GF-D8 (cell line): ENCODE results near the gene CACNA1D.

ENCODE experiments used
- DNase-seq: peaks from one replicate; lab custom pipeline; 2025; lab: John Stamatoyannopoulos, UW

CACNA1D gene

GRCh38 chr3:53691349-53691748, 196.9 kb downstream of the CACNA1D start:
- DNase-seq: no peak

- DNase-seq: no peak
Measured at GRCh38 chr3:53691885-53692284, 197.5 kb downstream of the CACNA1D start.

GRCh38 chr3:53693451-53693850, 199.0 kb downstream of the CACNA1D start:
- peak; percentile 38 for DNase-seq

- DNase-seq: no peak
Measured at GRCh38 chr3:53694046-53694445, 199.6 kb downstream of the CACNA1D start.

GRCh38 chr3:53694666-53695323, 200.4 kb downstream of the CACNA1D start:
- no peak for DNase-seq

GRCh38 chr3:53695324-53695690, 200.9 kb downstream of the CACNA1D start:
- DNase-seq: no peak

GRCh38 chr3:53696401-53697172, 202.2 kb downstream of the CACNA1D start:
- DNase-seq: no peak

GRCh38 chr3:53700441-53700840, 206.0 kb downstream of the CACNA1D start:
- no peak for DNase-seq

GRCh38 chr3:53702776-53703530, 208.5 kb downstream of the CACNA1D start:
- no peak for DNase-seq

GRCh38 chr3:53703630-53704362, 209.4 kb downstream of the CACNA1D start:
- no peak for DNase-seq

- DNase-seq: no peak
Measured at GRCh38 chr3:53704363-53704725, 209.9 kb downstream of the CACNA1D start.

- DNase-seq: no peak
Measured at GRCh38 chr3:53705024-53705745, 210.8 kb downstream of the CACNA1D start.

GRCh38 chr3:53705774-53706173, 211.4 kb downstream of the CACNA1D start:
- no peak for DNase-seq

- no peak for DNase-seq
Measured at GRCh38 chr3:53707222-53707621, 212.8 kb downstream of the CACNA1D start.

GRCh38 chr3:53708001-53708621, 213.7 kb downstream of the CACNA1D start:
- no peak for DNase-seq

GRCh38 chr3:53709256-53709655, 214.8 kb downstream of the CACNA1D start:
- no peak for DNase-seq

- no peak for DNase-seq
Measured at GRCh38 chr3:53709860-53710674, 215.7 kb downstream of the CACNA1D start.

GRCh38 chr3:53711387-53711786, 217.0 kb downstream of the CACNA1D start:
- DNase-seq: no peak

- no peak for DNase-seq
Measured at GRCh38 chr3:53712817-53713388, 218.5 kb downstream of the CACNA1D start.

- no peak for DNase-seq
Measured at GRCh38 chr3:53713626-53714025, 219.2 kb downstream of the CACNA1D start.
